SK-N-SH treated with all-trans-retinoic acid at 6 μM for 48 hours (cell line): Measurements from ENCODE around the gene FOXO4.

Source experiments
- ARNTL ChIP-seq: fragments of 450-650 bp; formaldehyde crosslinking; IDR thresholded peaks from 2 replicates; pipeline ENCODE4 v1.5.0; 2020; ENCODE audit warnings: low read depth, mild to moderate bottlenecking, moderate library complexity, borderline replicate concordance
- ISL1 ChIP-seq: fragments of 250-450 bp; sonication (Bioruptor Pico); IDR thresholded peaks from 2 replicates; pipeline ENCODE4 v2.1.2; 2022; ENCODE audit warnings: mild to moderate bottlenecking, moderate library complexity
- PATZ1 ChIP-seq: fragments of 250-450 bp; sonication (Bioruptor Pico); IDR thresholded peaks from 2 replicates; pipeline ENCODE4 v1.8.0; 2020; ENCODE audit warnings: mild to moderate bottlenecking, moderate library complexity, borderline replicate concordance
- TOX ChIP-seq: fragments of 250-450 bp; sonication (Bioruptor Pico); IDR thresholded peaks from 2 replicates; pipeline ENCODE4 v1.8.0; 2021; ENCODE audit warnings: mild to moderate bottlenecking, moderate library complexity, borderline replicate concordance
- ZNF70 ChIP-seq: fragments of 450-650 bp; formaldehyde crosslinking; IDR thresholded peaks from 2 replicates; pipeline ENCODE4 v1.5.0; 2020; ENCODE audit warnings: mild to moderate bottlenecking, moderate library complexity

GRCh38 chrX:71143508-71143907 is 47.9 kb downstream of the FOXO4 start:
- TF ChIP-seq ZNF70 (CRISPR knock-in tag), result no peak
- no peak for TF ChIP-seq TOX (CRISPR knock-in tag)
- no peak for TF ChIP-seq PATZ1 (CRISPR knock-in tag)
- TF ChIP-seq ISL1 (CRISPR knock-in tag), result no peak
- TF ChIP-seq ARNTL (CRISPR knock-in tag), result no peak
